Measurements from ENCODE around the gene PLA2G6. TPM values are rescaled to one million over a fixed set of nuclear protein-coding genes. Genes with fewer than 3 reads are reported as not detected.

The PLA2G6 gene
- total RNA-seq, 2 experiments from 2014 or later, result 80.2 to 85.3 TPM

GRCh38 chr22:38220653-38221386 lies 39.2 kb upstream of the PLA2G6 start:
- H3K27me3 Mint-ChIP-seq (ENCODE audit: low read depth), result no peaks in the 10 kb centered on the region
- CTCF ChIA-PET, result interaction anchor here (0.6 kb wide), 1 partner anchor 47 kb away, joined by 4 read pairs; no protein-coding TSS in a partner anchor
- no peaks in the 10 kb centered on the region for H3K36me3 Mint-ChIP-seq (ENCODE audit: low read depth)
- intact Hi-C loops (cut with micrococcal nuclease), result no loop called here
- no peaks in the 10 kb centered on the region for H3K9me3 Mint-ChIP-seq
- peaks cover 10% of the 10 kb centered on the region for H3K4me1 Mint-ChIP-seq (ENCODE audit: low read depth)
- no peak overlapping the region for H3K27ac Mint-ChIP-seq
- H3K4me3 Mint-ChIP-seq, result no peak overlapping the region
- DNase-seq, result no peak

- no peak for DNase-seq
- CTCF ChIA-PET, result interaction anchor here (0.6 kb wide), 1 partner anchor 47 kb away, joined by 4 read pairs; no protein-coding TSS in a partner anchor
- Mint-ChIP-seq H3K9me3 (no peaks in the 10 kb centered on the region), H3K4me3 (no peak overlapping the region), H3K27ac (no peak overlapping the region), H3K36me3 (ENCODE audit: low read depth) (no peaks in the 10 kb centered on the region), H3K27me3 (ENCODE audit: low read depth) (no peaks in the 10 kb centered on the region), H3K4me1 (ENCODE audit: low read depth) (peaks cover 10% of the 10 kb centered on the region)
- intact Hi-C loops (cut with micrococcal nuclease), result no loop called here
These were observed 38.5 kb upstream of the PLA2G6 start for GRCh38 chr22:38220163-38220562.

- Mint-ChIP-seq H3K4me1 (ENCODE audit: low read depth) (peaks cover 15% of the 10 kb centered on the region), H3K36me3 (ENCODE audit: low read depth) (no peaks in the 10 kb centered on the region), H3K27me3 (ENCODE audit: low read depth) (no peaks in the 10 kb centered on the region), H3K9me3 (no peaks in the 10 kb centered on the region), H3K27ac (no peak overlapping the region), H3K4me3 (no peak overlapping the region)
- CTCF ChIA-PET, result interaction anchor here (0.7 kb wide), 1 partner anchor 133 kb away, joined by 4 read pairs; no protein-coding TSS in a partner anchor
- intact Hi-C loops (cut with micrococcal nuclease), result no loop called here
- no peak for DNase-seq
These were observed 38.0 kb upstream of the PLA2G6 start for GRCh38 chr22:38219632-38220031.

- peak; percentile 52 for DNase-seq
- Mint-ChIP-seq H3K4me3 (no peak overlapping the region), H3K27me3 (ENCODE audit: low read depth) (no peaks in the 10 kb centered on the region), H3K36me3 (ENCODE audit: low read depth) (no peaks in the 10 kb centered on the region), H3K27ac (peak overlapping the region; percentile 27), H3K9me3 (no peaks in the 10 kb centered on the region), H3K4me1 (ENCODE audit: low read depth) (peaks cover 16% of the 10 kb centered on the region)
- CTCF ChIA-PET, result interaction anchor here (0.7 kb wide), 1 partner anchor 134 kb away, joined by 4 read pairs; no protein-coding TSS in a partner anchor
- intact Hi-C loops (cut with micrococcal nuclease), result no loop called here
These were observed 37.3 kb upstream of the PLA2G6 start for GRCh38 chr22:38218661-38219622.

GRCh38 chr22:38215156-38216038 lies 33.8 kb upstream of the PLA2G6 start:
- H3K27ac Mint-ChIP-seq, result no peak overlapping the region
- no peak for DNase-seq
- H3K9me3 Mint-ChIP-seq, result no peaks in the 10 kb centered on the region
- intact Hi-C loops (cut with micrococcal nuclease), result no loop called here
- no peak overlapping the region for H3K4me3 Mint-ChIP-seq
- no peaks in the 10 kb centered on the region for H3K36me3 Mint-ChIP-seq (ENCODE audit: low read depth)
- peaks cover 23% of the 10 kb centered on the region for H3K4me1 Mint-ChIP-seq (ENCODE audit: low read depth)
- CTCF ChIA-PET, result interaction anchor here (1.0 to 1.4 kb wide), 2 partner anchors 101 to 103 kb away, joined by 3 read pairs; no protein-coding TSS in a partner anchor
- H3K27me3 Mint-ChIP-seq (ENCODE audit: low read depth), result no peaks in the 10 kb centered on the region

GRCh38 chr22:38214302-38215056 lies 32.8 kb upstream of the PLA2G6 start:
- Mint-ChIP-seq H3K27me3 (ENCODE audit: low read depth) (no peaks in the 10 kb centered on the region), H3K4me3 (peak overlapping the region; percentile 12), H3K4me1 (ENCODE audit: low read depth) (peaks cover 26% of the 10 kb centered on the region), H3K9me3 (no peaks in the 10 kb centered on the region), H3K36me3 (ENCODE audit: low read depth) (no peaks in the 10 kb centered on the region), H3K27ac (no peak overlapping the region)
- intact Hi-C loops (cut with micrococcal nuclease), result no loop called here
- peak; percentile 65 for DNase-seq
- CTCF ChIA-PET, result interaction anchor here (0.7 to 1.4 kb wide), 2 partner anchors 31 to 100 kb away, joined by 3 read pairs; no protein-coding TSS in a partner anchor

GRCh38 chr22:38213990-38214301 lies 32.3 kb upstream of the PLA2G6 start:
- peaks cover 22% of the 10 kb centered on the region for H3K4me1 Mint-ChIP-seq (ENCODE audit: low read depth)
- DNase-seq, result no peak
- intact Hi-C loops (cut with micrococcal nuclease), result no loop called here
- H3K27me3 Mint-ChIP-seq (ENCODE audit: low read depth), result no peaks in the 10 kb centered on the region
- no peak overlapping the region for H3K27ac Mint-ChIP-seq
- H3K4me3 Mint-ChIP-seq, result no peak overlapping the region
- H3K9me3 Mint-ChIP-seq, result no peaks in the 10 kb centered on the region
- H3K36me3 Mint-ChIP-seq (ENCODE audit: low read depth), result no peaks in the 10 kb centered on the region
- CTCF ChIA-PET, result interaction anchor here (1.4 kb wide), 1 partner anchor 99 kb away, joined by 3 read pairs; no protein-coding TSS in a partner anchor

GRCh38 chr22:38213319-38213989 lies 31.8 kb upstream of the PLA2G6 start:
- CTCF ChIA-PET, result no interaction called here
- DNase-seq, result no peak
- no peaks in the 10 kb centered on the region for H3K36me3 Mint-ChIP-seq (ENCODE audit: low read depth)
- no peak overlapping the region for H3K4me3 Mint-ChIP-seq
- peaks cover 20% of the 10 kb centered on the region for H3K4me1 Mint-ChIP-seq (ENCODE audit: low read depth)
- no peaks in the 10 kb centered on the region for H3K27me3 Mint-ChIP-seq (ENCODE audit: low read depth)
- intact Hi-C loops (cut with micrococcal nuclease), result no loop called here
- no peak overlapping the region for H3K27ac Mint-ChIP-seq
- no peaks in the 10 kb centered on the region for H3K9me3 Mint-ChIP-seq

GRCh38 chr22:38212442-38212841 lies 30.8 kb upstream of the PLA2G6 start:
- H3K27me3 Mint-ChIP-seq (ENCODE audit: low read depth), result no peaks in the 10 kb centered on the region
- DNase-seq, result no peak
- H3K4me1 Mint-ChIP-seq (ENCODE audit: low read depth), result peaks cover 16% of the 10 kb centered on the region
- H3K4me3 Mint-ChIP-seq, result no peak overlapping the region
- intact Hi-C loops (cut with micrococcal nuclease), result no loop called here
- CTCF ChIA-PET, result no interaction called here
- no peaks in the 10 kb centered on the region for H3K36me3 Mint-ChIP-seq (ENCODE audit: low read depth)
- H3K27ac Mint-ChIP-seq, result no peak overlapping the region
- no peaks in the 10 kb centered on the region for H3K9me3 Mint-ChIP-seq

GRCh38 chr22:38211556-38211955 lies 29.9 kb upstream of the PLA2G6 start:
- DNase-seq, result no peak
- intact Hi-C loops (cut with micrococcal nuclease), result no loop called here
- no peak overlapping the region for H3K27ac Mint-ChIP-seq
- CTCF ChIA-PET, result no interaction called here
- H3K9me3 Mint-ChIP-seq, result no peaks in the 10 kb centered on the region
- H3K27me3 Mint-ChIP-seq (ENCODE audit: low read depth), result no peaks in the 10 kb centered on the region
- no peak overlapping the region for H3K4me3 Mint-ChIP-seq
- H3K36me3 Mint-ChIP-seq (ENCODE audit: low read depth), result no peaks in the 10 kb centered on the region
- peaks cover 16% of the 10 kb centered on the region for H3K4me1 Mint-ChIP-seq (ENCODE audit: low read depth)

- Mint-ChIP-seq H3K9me3 (no peaks in the 10 kb centered on the region), H3K4me1 (ENCODE audit: low read depth) (peaks cover 19% of the 10 kb centered on the region), H3K36me3 (ENCODE audit: low read depth) (no peaks in the 10 kb centered on the region), H3K27me3 (ENCODE audit: low read depth) (no peaks in the 10 kb centered on the region), H3K27ac (no peak overlapping the region), H3K4me3 (no peak overlapping the region)
- intact Hi-C loops (cut with micrococcal nuclease), result loop anchor here (10.0 kb wide), 1 partner anchor 546 kb away; the partner anchor contains the start of gene SUN2
- no peak for DNase-seq
- CTCF ChIA-PET, result no interaction called here
These were observed 26.9 kb upstream of the PLA2G6 start for GRCh38 chr22:38208551-38208968.
